Measurements from ENCODE around the gene WNK1.
"Not testable (repeated sequence)": the region's sequence is repeated elsewhere in the genome, so short reads cannot be mapped to it uniquely, and the experiment has no call there.

WNK1 gene

GRCh38 chr12:910416-910815, 158.0 kb downstream of the WNK1 start:
- no peak for DNase-seq (ENCODE audit: low read depth, low spot score)

GRCh38 chr12:911191-911826, 158.9 kb downstream of the WNK1 start:
- DNase-seq (ENCODE audit: low read depth, low spot score): no peak

DNA sequence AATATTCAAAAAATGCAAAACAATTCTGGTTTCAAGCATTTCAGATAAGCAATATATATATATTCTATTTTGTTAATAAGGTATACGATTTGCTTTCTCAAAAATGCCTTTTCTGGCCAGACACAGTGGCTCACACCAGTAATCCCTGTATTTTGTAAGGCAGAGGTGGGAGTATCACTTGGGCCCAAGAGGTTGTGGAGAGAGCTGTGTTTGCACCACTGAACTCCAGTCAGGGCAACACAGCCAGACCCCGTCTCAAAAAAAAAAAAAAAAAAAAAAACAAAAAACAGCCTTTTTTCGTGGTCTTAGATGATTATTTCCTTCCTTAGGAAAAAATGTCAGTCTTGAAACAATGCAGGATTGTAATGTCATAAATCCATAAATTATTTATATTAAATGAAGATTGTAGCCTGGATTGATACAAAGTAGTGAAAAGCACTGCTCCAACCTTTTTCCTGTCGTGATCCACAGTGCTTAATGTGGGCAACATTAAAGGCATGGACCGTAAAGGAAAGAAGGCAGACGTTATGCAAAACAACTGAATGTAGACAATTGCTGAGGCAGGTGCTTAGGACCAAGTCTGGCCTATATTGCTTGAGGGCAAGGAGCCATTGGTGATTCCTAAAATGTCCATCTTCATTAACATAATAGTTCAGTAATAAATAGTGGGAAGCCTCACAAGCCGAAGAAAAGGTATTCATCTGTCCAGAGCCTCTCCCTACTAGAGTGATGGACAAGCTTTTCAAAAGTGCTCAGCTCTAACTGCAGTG, 160.3 kb downstream of the WNK1 start:
- DNase-seq (ENCODE audit: low read depth, low spot score): no peak

GRCh38 chr12:913919-914698, 161.7 kb downstream of the WNK1 start:
- DNase-seq (ENCODE audit: low read depth, low spot score): no peak

GRCh38 chr12:915090-915489, 162.7 kb downstream of the WNK1 start:
- no peak for DNase-seq (ENCODE audit: low read depth, low spot score)

- no peak for DNase-seq (ENCODE audit: low read depth, low spot score)
Measured at GRCh38 chr12:916240-916639, 163.9 kb downstream of the WNK1 start.

GRCh38 chr12:916712-917445, 164.5 kb downstream of the WNK1 start:
- DNase-seq (ENCODE audit: low read depth, low spot score): no peak

DNA sequence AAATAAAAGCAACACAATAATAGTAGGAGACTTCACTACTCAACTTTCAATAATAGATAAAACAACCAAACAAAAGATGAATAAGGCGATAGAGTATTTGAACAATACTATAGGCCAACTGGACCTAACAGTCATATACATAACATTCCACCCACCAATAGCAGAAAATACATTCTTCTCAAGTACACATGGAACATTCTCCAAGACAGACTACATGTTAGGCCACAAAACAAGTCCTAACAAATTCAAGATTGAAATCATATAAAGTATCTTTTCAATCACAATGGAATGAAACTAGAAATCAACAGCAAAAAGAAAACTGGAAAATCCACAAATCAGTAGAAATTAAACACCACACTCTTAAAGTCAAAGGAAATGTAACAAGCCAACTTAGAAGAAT, 168.3 kb downstream of the WNK1 start:
- no peak for DNase-seq (ENCODE audit: low read depth, low spot score)

- no peak for DNase-seq (ENCODE audit: low read depth, low spot score)
Measured at GRCh38 chr12:922285-922684, 169.9 kb downstream of the WNK1 start.

- DNase-seq (ENCODE audit: low read depth, low spot score): no peak
Measured at GRCh38 chr12:926641-927040, 174.3 kb downstream of the WNK1 start.

GRCh38 chr12:931060-931459, 178.7 kb downstream of the WNK1 start:
- DNase-seq (ENCODE audit: low read depth, low spot score): no peak

DNA sequence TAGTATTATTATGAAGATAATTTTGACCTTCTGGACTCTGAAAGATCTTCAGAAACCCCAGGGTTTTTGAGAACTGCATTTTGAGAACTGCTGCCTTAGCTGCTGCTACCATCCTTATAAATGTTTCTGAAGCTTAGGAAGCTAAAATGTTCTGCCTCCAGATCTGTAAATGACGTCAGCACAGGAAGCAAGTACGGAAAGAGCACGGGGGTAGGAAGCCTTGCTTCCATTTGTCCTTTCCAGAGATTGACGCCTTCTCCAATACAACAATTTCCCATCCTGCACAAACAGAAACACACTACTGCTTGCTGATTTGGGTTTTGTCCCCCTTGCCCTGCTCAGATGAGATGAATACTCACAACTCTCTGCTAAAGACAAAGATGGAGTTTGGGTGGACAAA, 179.2 kb downstream of the WNK1 start:
- no peak for DNase-seq (ENCODE audit: low read depth, low spot score)

- DNase-seq (ENCODE audit: low read depth, low spot score): not testable (repeated sequence)
Measured at GRCh38 chr12:935891-936290, 183.5 kb downstream of the WNK1 start.

DNA sequence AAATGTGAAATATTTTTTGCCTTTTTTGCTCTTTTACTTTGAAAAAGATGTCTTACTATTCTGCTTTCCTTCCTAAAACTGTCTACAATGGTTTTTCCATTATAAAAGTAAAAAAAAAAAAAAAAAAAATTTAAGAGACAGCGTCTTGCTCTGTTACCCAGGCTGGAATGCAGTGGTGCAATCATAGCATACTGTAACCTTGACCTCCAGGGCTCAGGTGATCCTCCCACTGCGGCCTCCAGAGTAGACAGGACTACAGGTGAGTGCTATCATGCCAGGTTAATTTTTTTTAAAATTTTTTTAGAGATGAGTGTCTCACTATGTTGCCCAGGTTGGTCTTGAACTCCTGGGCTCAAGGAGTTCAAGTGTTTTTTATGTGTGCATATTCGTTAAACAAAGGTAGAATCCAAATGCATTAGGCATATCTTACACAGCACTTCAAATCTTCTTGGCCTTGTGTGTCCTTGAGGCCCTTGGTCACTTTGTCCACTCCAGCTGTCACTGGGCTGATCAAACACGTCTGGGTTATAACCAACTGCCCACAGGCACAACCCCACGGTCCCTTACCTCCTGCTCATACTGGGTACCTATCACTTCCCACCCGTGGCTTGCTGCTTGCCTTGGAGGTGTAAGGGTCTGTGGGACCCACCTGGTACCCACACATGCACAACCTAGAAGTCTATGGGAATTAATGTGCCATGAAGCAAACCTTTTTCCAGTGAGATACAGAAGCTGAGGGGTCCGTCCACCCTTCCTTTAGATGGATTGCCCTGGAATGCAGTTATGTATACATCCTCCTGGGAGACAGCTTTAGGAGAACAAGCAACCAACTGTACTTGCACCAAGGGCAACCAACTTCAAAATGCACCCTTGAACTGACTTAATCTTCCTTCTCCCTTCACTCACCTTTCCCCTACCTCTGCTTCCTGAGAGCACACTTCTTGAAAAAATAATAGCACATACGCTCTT, 184.3 kb downstream of the WNK1 start:
- DNase-seq (ENCODE audit: low read depth, low spot score): no peak

DNA sequence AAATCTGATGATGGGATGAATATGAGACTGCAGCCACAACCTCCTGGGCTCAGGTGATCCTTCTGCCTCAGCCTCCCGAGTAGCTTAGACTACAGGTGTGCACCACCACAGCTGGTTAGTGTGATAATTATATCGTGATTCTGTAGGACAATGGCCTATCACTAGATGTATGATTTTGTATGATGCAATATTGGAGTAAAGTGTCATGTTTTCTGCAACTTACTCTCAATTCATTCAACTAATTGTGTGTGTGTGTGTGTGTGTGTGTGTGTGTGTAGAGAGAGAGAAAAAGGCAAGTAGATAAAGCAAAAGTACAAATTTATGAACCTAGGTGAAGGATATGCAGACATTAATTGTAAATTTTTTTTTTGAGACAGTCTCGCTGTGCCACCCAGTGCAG, 186.4 kb downstream of the WNK1 start:
- DNase-seq (ENCODE audit: low read depth, low spot score): no peak

- DNase-seq (ENCODE audit: low read depth, low spot score): no peak
Measured at GRCh38 chr12:943051-943450, 190.7 kb downstream of the WNK1 start.

- DNase-seq (ENCODE audit: low read depth, low spot score): no peak
Measured at GRCh38 chr12:944211-944610, 191.8 kb downstream of the WNK1 start.

DNA sequence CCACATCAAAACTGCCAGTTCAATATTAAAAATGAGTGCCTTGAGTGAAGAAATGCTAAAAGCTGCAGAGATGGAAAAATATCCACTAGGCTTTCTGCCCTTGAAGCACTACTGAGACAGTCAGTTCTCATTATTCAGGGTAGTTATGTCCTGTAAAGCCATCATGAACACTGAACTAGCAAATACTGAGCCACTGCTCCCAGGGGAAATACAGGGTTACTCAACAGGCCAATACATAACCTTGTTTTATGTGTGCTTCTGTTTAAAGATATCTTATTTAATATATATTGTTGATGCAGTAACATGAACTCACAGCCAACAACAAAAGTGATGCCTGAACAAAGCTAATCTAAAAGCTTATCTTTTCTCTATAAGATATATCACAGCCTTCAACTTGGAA, 193.8 kb downstream of the WNK1 start:
- DNase-seq (ENCODE audit: low read depth, low spot score): no peak

- DNase-seq (ENCODE audit: low read depth, low spot score): no peak
Measured at GRCh38 chr12:946631-947030, 194.3 kb downstream of the WNK1 start.

DNA sequence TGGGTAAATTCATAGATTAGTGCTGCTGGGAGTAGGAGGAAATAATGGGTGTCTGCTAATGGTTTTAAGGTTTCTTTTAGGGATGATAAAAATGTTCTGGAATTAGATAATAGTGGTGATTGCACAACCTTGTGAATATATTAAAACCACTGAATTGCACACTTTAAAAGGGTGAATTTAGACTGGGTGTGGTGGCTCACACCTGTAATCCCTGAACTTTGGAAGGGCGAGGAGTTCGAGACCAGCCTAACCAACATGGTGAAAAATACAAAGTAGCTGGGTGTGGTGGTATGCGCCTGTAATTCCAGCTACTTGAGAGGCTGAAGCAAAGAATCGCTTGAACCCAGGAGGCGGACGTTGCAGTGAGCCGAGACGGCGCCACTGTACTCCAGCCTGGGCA, 195.9 kb downstream of the WNK1 start:
- no peak for DNase-seq (ENCODE audit: low read depth, low spot score)
